Measurements from ENCODE around the gene JAG1. TPM values are rescaled to one million over a fixed set of nuclear protein-coding genes. Genes with fewer than 3 reads are reported as not detected.

The JAG1 gene
- total and polyA plus RNA-seq, 2 experiments from 2014 or later: 1.2 to 8.4 TPM

- Histone ChIP-seq H2AFZ (peak overlapping the region; percentile 74), H3F3A (ENCODE audit: insufficient read depth) (peaks cover 16% of the 10 kb centered on the region; the same call in 1 of the 2 replicates), H3K36me3 (ENCODE audit: low read depth) (no peaks in the 10 kb centered on the region), H3K79me2 (ENCODE audit: insufficient read depth) (no peaks in the 10 kb centered on the region), H3K27ac (peak overlapping the region; percentile 50), H3K4me1 (ENCODE audit: insufficient read depth) (peaks cover 9% of the 10 kb centered on the region; the same call in 1 of the 2 replicates), H3K9ac (peak overlapping the region; percentile 91), H3K4me3 (peak overlapping the region; percentile 82), H3K9me3 (ENCODE audit: low read depth) (no peaks in the 10 kb centered on the region), H3K4me2 (ENCODE audit: unreplicated experiment) (peak overlapping the region; percentile 81), H3K9me2 (ENCODE audit: insufficient read depth) (no peaks in the 10 kb centered on the region), H4K20me1 (ENCODE audit: insufficient read depth) (no peaks in the 10 kb centered on the region), H3K27me3 (replicated peaks; ENCODE audit: insufficient read depth) (no peaks in the 10 kb centered on the region)
- TF ChIP-seq EZH2phosphoT487 (IDR thresholded peaks at IDR 0.05; ENCODE audit: insufficient read depth, low read depth) (no peak), EZH2 (IDR thresholded peaks at IDR 0.05; ENCODE audit: insufficient read depth, poor library complexity, severe bottlenecking) (no peak)
- WGBS, 2 experiments (ENCODE audit: low coverage in 1 of 2, low lambda C conversion rate in 2 of 2, missing lambda C conversion rate in 2 of 2): 2 to 4% methylated on average over 12 to 13 of the region's 13 CpGs
- in situ Hi-C loops (cut with MboI): loop anchor here (10.0 to 25.0 kb wide), 3 partner anchors 533 to 866 kb away; no protein-coding TSS in a partner anchor
- peak; percentile 96 for DNase-seq
Measured at GRCh38 chr20:10671221-10671918, 2.4 kb downstream of the JAG1 start.

DNA sequence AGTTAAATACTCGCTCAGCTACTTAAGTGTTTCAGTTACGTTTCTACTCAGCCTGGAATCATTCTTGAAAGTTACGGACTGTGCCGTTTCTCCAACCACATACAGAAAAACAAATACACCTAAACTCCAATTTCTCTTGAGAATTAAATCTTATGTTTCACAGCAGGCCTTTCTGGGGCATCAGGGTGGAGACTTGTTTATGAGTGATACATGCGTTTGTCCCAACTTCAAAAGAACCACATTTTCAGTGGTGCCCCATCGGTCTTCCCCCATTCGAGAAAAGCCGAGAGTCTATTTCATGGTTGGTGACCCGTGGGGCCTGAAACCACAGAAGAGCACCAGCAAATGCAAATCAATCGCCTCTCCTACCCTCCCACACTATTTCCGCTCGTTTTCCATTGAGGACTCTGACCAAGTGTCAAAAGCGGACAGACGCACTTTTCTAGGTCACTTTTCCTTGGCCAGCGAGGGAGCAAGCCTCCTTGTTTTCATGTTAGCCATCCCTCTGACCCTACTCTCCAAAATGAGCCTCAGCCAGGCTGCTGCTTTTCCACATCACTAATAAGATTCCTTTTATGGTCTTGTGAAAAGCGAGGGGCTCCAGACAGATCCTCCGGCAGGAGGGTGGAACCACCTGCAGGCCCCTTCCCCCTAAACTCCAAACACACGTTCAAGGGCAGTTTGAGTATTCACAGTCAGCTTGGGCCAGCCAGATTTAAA is 3.1 kb downstream of the JAG1 start:
- WGBS, 2 experiments (ENCODE audit: low coverage in 1 of 2, low lambda C conversion rate in 2 of 2, missing lambda C conversion rate in 2 of 2): 89 to 92% methylated on average over 18 of the region's 18 CpGs
- H3K4me2 ChIP-seq (ENCODE audit: unreplicated experiment): no peak overlapping the region
- H3K4me1 ChIP-seq (ENCODE audit: insufficient read depth): peaks cover 9% of the 10 kb centered on the region; the same call in 1 of the 2 replicates
- no peaks in the 10 kb centered on the region for H3K36me3 ChIP-seq (ENCODE audit: low read depth)
- no peak for DNase-seq
- peak overlapping the region; percentile 53 for H3K9ac ChIP-seq
- H3K4me3 ChIP-seq: no peak overlapping the region
- no peaks in the 10 kb centered on the region for H3K27me3 ChIP-seq (replicated peaks; ENCODE audit: insufficient read depth)
- H3K27ac ChIP-seq: peak overlapping the region; percentile 50; the same call in 1 of the 2 replicates
- H3K9me3 ChIP-seq (ENCODE audit: low read depth): no peaks in the 10 kb centered on the region
- H4K20me1 ChIP-seq (ENCODE audit: insufficient read depth): no peaks in the 10 kb centered on the region
- no peak for TF ChIP-seq EZH2phosphoT487 (IDR thresholded peaks at IDR 0.05; ENCODE audit: insufficient read depth, low read depth)
- no peak for TF ChIP-seq EZH2 (IDR thresholded peaks at IDR 0.05; ENCODE audit: insufficient read depth, poor library complexity, severe bottlenecking)
- in situ Hi-C loops (cut with MboI): loop anchor here (10.0 to 25.0 kb wide), 3 partner anchors 534 to 867 kb away; no protein-coding TSS in a partner anchor
- H3F3A ChIP-seq (ENCODE audit: insufficient read depth): peaks cover 16% of the 10 kb centered on the region; the same call in 1 of the 2 replicates
- H2AFZ ChIP-seq: peak overlapping the region; percentile 74
- H3K9me2 ChIP-seq (ENCODE audit: insufficient read depth): no peaks in the 10 kb centered on the region
- no peaks in the 10 kb centered on the region for H3K79me2 ChIP-seq (ENCODE audit: insufficient read depth)

- Histone ChIP-seq H4K20me1 (ENCODE audit: insufficient read depth) (no peaks in the 10 kb centered on the region), H3K9ac (no peak overlapping the region), H3K27me3 (replicated peaks; ENCODE audit: insufficient read depth) (no peaks in the 10 kb centered on the region), H3K4me1 (ENCODE audit: insufficient read depth) (peaks cover 9% of the 10 kb centered on the region; the same call in 1 of the 2 replicates), H3K9me3 (ENCODE audit: low read depth) (no peaks in the 10 kb centered on the region), H3K27ac (no peak overlapping the region), H3F3A (ENCODE audit: insufficient read depth) (peaks cover 11% of the 10 kb centered on the region; the same call in 1 of the 2 replicates), H3K4me3 (no peak overlapping the region), H2AFZ (no peak overlapping the region), H3K36me3 (ENCODE audit: low read depth) (no peaks in the 10 kb centered on the region), H3K9me2 (ENCODE audit: insufficient read depth) (no peaks in the 10 kb centered on the region), H3K79me2 (ENCODE audit: insufficient read depth) (no peaks in the 10 kb centered on the region), H3K4me2 (ENCODE audit: unreplicated experiment) (no peak overlapping the region)
- TF ChIP-seq EZH2phosphoT487 (IDR thresholded peaks at IDR 0.05; ENCODE audit: insufficient read depth, low read depth): no peak
- no peak for TF ChIP-seq EZH2 (IDR thresholded peaks at IDR 0.05; ENCODE audit: insufficient read depth, poor library complexity, severe bottlenecking)
- DNase-seq: no peak
- in situ Hi-C loops (cut with MboI): loop anchor here (10.0 to 25.0 kb wide), 3 partner anchors 535 to 867 kb away; no protein-coding TSS in a partner anchor
- WGBS, 2 experiments (ENCODE audit: low coverage in 1 of 2, low lambda C conversion rate in 2 of 2, missing lambda C conversion rate in 2 of 2): 82 to 85% methylated on average over 6 of the region's 6 CpGs
Measured at GRCh38 chr20:10669843-10670446, 3.9 kb downstream of the JAG1 start.

All from GM23248 (cell line).